GF-D8 (cell line): ENCODE results near the gene GBX2.

Experiments
- DNase-seq: peaks from one replicate; lab custom pipeline; 2025; lab: John Stamatoyannopoulos, UW

Gene GBX2

GRCh38 chr2:236180831-236181453 is 12.8 kb upstream of the GBX2 start:
- DNase-seq: no peak

- no peak for DNase-seq
Measured at GRCh38 chr2:236180076-236180816, 12.1 kb upstream of the GBX2 start.

DNA sequence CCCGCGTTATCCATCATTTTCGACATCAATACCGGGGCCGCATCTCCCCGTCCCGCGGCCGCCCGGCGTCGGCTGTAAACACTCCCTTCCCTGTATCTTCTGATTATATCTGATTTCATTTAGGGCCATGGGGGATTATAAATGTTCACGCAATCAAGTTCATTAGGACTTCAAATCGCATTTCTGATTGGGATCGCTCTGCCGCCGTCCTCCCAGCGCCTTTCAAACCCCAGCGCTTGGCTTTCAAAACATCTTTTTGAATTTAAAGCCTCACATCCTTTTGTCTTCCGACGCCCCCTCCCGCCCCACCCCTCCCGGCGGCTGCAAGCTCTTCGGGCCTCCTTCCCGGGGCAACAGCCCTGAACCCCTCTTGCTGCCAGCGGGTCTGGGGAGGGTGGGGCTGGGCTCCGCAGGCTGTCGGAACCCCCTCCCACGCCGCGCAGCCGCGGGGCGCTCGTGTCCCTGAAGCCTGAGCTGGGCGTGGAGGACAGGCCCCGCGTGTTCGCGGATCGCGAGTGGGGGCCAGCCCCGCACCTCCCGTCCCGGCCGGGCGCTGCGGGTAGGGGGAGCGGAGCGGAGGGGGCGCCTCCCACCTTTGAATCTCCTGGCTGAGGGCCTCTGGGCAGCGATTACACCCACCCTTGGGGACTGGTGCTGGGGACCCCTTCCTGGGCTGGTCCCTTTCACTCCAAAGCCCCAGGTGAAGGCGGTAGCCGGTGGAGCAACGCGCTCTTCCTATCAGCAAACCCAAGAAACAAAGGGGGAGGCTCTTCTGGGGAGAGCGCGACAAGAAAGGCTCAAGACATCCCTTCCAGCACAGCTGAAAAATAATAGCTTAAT is 11.3 kb upstream of the GBX2 start:
- no peak for DNase-seq

GRCh38 chr2:236178890-236179235 is 10.7 kb upstream of the GBX2 start:
- no peak for DNase-seq

GRCh38 chr2:236177967-236178889 is 10.0 kb upstream of the GBX2 start:
- no peak for DNase-seq

- no peak for DNase-seq
Measured at GRCh38 chr2:236177604-236177966, 9.4 kb upstream of the GBX2 start.

- no peak for DNase-seq
Measured at GRCh38 chr2:236176951-236177350, 8.8 kb upstream of the GBX2 start.

DNA sequence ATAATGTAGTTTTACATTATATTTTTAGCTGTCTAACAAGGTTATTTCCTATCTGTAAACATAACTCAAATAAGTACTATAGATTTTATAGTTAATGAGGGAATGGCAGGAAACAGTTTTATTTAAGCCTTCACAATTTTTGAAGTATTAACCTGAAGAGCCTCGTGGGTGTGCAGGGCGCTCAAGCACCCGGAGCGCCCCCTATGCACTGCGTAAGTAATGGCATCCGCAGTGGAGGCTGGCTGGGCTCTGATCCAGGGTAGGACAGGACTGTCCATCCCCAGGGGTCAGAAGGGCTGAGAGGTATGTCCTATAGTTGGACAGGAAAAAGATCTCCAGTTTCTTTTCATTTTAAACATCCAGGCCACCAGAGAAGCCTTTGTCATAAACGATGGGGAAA is 8.2 kb upstream of the GBX2 start:
- DNase-seq: no peak

DNA sequence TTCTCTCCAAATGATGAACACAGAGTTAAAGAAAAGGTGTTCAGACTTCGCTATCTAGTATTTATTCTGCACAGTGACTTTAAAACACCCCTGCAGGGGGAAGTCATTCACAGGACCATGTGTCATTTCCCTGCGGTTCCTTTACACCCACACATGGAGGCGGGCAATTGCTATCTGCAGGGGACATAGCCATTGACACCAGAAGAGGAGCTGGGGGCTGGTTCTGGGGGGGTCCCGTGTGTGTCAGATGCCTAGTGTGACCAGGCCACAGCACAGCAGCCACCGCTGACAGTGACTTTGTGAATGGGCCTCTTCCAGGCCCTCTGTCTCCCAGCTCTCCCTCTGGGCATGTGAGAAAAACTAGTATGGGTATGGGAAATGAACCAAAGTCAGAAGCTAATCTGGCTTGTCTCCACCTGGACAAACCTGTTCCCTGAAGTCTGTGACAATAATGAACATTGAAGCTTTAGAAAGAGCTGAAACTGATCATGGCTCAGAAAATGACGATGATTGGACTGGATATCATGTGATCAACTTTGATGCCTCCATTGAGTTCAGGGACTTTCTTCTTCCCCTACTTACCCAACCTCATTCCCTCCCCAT is 7.5 kb upstream of the GBX2 start:
- DNase-seq: no peak

- DNase-seq: no peak
Measured at GRCh38 chr2:236173729-236174607, 5.8 kb upstream of the GBX2 start.

DNA sequence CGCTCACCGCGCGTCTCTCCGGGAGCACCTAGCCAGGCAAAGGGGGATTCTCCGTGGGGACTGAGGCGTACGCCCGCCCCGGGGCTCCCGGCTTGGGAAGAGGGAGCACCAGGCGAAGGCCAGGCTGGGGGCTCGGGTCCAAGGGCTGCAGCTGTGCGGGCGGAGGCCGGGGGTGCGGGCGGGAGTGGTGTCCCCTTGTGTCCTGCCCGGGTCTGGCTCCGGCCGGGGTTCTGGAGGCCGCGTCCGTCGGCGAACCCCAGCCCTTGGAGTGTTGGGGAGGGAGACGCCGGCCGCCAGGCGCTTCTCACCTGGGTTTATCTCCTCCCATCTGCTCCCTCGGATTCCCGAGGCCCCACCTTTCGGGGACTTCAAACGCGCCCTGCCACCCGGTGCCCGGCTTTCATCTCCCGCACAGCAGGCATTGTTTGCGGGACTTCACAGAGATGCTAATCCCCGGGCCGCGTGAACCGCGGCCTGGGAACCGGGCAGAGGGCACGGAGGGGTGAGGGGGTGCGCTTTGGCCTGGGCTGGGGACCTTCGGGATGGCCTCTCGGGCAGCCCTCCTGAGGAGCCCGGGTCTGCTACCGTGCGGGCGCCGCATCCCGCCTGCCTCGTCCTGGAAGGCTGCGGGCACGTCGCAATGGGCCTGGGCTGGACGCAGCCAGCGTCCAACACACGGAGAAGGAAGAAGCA is 5.0 kb upstream of the GBX2 start:
- no peak for DNase-seq

DNA sequence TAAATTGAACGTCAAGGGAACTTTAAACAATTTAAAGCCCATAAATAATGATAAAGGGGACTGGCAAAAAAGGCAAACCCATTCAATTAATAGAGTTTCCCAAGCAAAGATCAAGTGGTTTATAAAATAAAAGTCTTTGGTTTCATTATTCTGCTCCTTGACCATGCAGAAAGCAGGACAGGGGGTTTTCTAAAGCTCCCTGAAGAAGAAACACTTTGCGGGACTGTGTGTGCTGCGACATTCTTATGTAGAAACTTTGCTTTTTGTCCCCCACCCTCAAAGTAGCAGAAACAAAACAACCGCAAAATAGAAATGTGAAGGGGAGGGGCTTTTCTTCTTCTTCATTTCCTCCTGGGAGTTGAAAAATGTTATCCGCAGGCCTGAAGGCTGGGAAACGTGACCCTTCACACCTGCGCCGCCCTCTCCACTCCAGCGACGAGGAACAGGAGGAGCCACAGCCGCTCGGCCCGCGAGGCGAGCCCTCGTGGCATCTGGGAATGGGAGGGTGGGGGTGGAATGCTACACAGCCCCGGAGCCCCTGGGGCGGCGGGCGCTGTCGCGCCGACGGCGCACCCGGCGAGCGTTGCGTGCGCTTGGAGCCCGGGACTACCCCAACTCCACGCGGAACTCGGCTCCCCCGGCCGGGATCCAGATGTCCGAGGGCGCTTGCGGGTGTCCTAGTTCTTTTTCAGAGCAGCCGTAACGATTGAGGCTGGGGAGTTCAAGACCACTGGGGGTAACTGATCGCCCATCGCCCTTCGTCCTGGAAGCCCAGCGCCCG is 4.3 kb upstream of the GBX2 start:
- no peak for DNase-seq

DNA sequence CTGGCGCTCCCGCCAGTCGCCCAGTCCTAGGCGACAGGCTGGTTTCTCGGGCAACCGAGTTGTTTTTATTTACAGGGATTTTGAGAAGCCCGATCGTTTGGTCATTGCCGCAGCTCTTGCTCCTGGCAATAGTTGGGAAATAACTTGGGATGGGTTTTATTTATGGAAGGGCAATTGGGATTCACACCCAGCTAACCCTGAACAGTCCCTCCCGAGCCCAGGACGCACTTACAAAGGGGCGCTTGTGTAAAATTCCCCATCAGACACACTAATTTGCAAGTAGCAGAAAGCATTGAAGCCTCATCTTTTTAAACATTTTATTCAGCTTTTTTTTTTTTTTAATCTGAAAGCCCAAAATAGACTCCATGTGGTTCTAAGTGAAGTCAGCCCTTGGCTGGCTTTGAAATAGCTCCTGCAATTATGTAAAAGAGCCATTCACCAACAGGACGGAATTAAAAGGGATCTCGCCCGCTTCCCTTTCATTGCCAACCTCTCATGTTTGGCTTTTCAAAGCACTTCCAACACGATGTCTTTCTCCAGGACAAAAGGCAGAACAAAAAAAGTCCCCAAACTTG is 3.6 kb upstream of the GBX2 start:
- DNase-seq: no peak

- no peak for DNase-seq
Measured at GRCh38 chr2:236171181-236171679, 3.0 kb upstream of the GBX2 start.

GRCh38 chr2:236170590-236171165 is 2.5 kb upstream of the GBX2 start:
- DNase-seq: no peak

DNA sequence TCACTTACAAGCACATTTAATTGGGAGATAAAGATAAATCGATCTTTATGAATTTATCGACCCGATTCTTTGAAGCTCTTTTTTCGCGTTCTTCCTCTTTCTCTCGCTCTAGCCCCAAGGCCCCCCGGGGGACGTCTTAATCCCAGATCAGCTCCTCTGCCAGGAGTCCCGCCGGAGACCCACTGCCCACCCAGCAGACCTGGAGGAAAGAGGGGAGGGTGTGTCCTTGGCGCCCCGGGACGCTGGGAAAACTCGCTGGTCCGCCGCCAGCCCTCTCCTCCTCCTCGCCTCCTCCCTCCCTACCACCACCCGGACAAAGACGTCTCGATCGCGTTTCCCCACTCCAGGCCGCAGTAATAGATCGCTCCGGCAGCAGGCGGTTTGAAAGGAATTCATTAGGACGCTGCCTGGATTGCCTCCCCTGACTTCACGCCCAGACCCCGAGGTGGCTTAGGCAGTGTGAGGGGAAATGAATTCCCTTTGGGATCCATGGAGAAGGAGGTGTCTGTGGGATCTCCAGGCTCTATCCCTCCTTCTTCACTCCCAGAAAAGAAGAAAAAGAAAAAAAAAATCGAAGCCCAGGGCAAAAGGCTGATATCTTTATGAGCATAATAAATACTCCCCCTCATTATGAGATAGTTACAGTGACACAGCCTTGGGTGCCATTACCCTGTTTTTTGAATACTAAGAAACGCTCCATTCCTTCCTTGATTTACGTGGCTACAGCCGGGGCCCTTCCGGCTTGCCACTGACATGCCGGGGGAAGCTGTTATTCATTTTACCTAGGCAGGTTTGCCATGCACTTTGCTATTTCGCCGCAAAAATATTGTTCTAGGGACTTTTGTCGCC is 1.8 kb upstream of the GBX2 start:
- no peak for DNase-seq

GRCh38 chr2:236169151-236169721 is 1.1 kb upstream of the GBX2 start:
- no peak for DNase-seq
